LNCAP (cell line): ENCODE measurements around the gene FYB2.

Experiments used
- CTCF ChIP-seq: fragments of 450-650 bp; IDR thresholded peaks from 2 replicates; pipeline ENCODE4 v1.5.1; 2017; ENCODE audit warnings: mild to moderate bottlenecking

Gene FYB2

GRCh38 chr1:56773341-56774066 is 45.7 kb downstream of the FYB2 start:
- no peak for TF ChIP-seq CTCF

DNA sequence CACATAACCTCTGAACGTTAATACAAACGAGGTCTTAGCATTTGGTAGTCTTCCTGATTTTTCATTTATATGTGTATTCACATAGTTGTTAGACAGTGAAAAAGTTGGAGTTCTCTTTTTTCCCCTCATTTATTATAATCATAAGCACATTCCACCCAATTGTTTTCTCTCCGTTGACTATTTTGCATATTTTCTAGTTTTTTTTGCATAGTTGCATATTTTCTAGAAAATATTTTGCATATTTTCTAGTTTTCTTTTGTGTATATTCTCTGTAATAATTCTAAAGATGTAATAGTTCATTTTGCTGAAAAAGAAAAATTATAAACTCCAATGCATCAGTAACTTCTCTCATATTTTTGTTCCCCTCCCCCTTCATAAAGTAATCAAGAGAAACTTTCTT is 47.5 kb downstream of the FYB2 start:
- TF ChIP-seq CTCF = no peak

- TF ChIP-seq CTCF = no peak
These were observed 60.4 kb downstream of the FYB2 start for GRCh38 chr1:56758794-56759193.

DNA sequence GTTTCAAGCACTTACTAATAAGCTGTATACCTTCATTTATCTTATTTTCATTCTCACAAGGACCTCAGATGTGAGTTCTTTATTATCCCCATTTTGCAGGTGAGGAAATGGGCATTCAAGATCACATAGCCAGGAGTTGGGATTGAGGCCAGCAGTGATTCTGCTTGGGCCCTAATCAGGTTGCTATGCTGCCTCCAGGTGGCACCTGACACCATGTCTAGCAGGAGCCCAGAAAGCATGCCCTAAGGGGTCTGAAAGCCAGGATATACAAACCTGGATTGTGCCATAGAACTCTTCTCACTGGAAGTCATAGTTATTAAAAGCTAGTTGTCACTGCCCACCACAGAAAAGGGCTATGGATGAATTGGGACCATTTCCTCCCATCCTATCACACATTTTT is 61.1 kb downstream of the FYB2 start:
- TF ChIP-seq CTCF = peak; percentile 30; the same call in 1 of the 2 replicates

- no peak for TF ChIP-seq CTCF
These were observed 63.3 kb downstream of the FYB2 start for GRCh38 chr1:56755911-56756310.

DNA sequence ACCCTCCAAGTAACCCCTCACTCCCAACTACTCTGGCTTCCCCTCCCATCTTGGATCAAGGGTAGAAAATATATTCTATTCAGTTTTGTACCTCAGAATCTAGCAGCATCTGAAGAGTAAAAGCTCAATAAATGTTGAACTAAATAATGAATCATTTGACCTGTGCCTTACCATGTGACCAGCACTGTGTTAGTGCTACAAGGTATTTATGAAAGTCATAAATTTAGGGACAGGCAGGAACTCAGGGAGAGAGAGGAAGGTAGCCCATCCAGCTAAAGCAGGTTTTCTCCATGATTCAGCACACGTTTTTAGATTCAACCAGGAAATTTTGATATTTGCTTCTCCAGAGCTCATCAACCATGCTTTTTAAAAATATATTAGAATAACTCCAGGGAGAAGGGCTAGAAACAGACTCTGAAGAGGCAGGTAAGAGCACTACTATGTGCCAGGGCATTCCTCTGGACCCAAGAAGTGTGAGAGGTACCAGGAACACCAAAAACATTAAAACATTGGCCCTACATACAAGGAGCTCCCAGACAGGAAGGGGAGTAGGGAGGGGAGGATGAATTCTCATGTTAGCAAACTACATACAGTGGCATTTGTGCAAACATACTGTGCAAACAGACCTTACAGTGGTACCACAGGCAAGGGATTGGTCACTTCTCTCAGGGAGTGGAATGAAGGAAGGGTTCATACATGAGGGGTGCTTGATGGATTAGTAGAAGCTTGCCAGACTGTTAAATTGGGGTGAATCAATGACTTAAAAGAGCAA is 64.3 kb downstream of the FYB2 start:
- TF ChIP-seq CTCF = no peak

DNA sequence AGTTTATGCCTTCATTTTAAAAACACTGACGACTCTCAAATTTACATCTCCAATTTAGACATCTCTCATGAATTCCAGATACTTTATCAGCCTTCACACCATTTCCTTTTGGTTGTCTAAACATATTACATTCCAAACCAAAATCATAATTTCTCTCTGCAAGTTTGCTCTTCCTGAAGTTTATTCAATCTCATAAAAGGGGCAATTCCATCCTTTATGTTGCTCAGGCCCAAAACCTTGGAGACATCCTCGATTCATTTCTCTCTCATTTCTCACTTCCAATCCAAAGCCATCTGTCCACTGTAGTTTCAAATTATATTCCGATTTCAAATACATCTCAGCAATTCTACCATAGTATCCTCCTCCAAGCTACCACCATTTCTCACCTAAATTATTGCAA is 74.0 kb downstream of the FYB2 start:
- no peak for TF ChIP-seq CTCF
